ENCODE measurements around the gene ELOVL5.

ELOVL5 gene

DNA sequence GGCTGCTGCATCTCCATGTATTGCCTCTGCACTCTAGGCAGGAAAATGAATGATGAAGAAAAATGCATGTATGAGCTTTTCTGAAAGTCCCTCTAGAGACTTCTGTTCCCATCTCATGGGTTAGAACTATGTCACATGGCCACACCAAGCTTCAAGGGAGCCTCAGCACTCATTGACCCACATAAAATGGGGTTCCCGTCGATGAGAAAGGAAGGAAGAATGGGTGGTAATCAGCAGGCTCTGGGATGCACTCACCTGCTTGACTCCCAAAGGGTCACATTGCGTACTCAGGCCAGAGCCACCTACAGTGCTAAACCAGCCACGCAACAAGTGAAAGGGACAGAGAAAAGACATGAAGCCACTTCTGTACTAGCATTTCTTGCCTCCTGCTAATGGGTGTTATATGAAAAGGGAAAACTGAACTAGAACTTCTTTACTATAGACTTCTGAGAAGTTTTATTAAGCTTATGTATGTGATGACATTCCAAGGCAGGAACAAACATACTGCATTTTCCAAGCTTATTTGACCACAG is 104.3 kb downstream of the ELOVL5 start:
- no peak for DNase-seq

DNA sequence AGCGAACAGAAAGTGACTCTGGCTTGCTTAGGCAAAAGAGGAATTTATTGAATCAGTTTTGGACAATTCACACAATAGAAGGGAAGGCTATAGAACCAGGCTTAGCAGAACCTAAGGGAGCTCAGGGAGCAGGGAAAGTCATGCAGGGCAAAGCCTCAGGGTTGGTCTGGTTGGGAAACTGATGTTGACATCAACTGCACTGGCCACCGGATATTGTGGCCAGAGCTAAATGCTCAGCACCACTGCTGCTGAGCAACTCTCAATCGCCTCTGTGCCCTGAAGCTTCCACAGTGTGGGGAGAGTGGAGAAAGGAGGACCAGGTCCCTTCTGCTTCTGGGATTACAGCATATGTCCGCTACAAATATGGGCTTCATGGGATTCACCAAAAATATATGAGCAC is 106.8 kb downstream of the ELOVL5 start:
- DNase-seq, result peak in 1 of 56 donors; percentile 4

DNA sequence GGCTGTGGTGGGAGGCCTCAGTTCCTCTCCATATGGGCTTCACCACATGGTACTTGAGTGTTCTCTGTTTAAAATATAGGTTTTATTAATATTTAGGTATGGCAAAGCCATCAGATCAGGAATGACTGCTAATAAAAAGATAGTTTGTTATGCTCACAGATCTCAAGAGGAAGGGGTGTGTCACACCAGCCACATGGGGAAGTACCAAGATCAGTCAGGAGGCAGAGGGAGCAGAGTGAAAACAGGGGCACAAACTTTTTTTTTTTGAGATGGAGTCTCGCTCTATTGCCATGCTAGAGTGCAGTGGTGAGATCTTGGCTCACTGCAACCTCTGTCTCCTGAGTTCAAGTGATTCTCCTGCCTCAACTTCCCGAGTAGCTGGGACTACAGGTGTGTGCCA is 108.0 kb downstream of the ELOVL5 start:
- DNase-seq, result no peak

DNA sequence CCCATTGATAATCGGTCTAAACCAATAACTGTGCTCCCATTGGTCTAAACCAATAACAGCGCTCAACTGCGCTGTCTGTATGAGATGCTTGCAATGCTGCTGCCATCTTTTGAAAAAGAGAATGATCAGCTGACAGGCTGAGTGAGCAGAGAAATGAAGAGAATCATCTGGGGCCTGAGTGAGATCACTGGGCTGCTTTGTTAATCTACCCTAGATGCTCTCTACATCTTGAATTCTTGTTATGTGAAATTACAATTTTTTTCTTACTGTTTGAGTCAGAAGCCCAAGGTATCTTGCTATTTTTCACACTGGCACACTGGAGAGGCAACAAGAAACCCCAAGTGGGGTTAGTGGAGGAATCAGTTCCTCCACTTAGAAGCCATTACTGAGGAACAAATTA is 108.6 kb downstream of the ELOVL5 start:
- no peak for DNase-seq

DNA sequence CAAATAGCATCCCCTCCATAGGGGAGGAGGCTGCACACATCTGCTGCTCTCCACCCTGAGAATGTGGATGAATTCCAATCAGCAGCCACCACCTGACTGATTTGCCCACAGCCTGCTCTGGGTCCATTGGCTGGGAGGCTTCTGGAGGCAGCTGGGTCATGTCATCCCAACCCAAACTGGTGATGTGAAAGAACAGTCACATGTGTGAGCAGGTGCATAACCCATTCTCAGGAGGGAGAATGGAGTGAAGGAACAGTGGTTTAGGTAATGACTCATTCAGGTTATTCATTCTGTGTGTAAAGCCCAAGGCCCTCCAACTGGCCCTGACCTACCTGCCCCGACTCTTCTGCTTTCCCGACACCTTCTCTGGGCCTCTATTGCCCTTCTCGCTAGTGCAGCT is 109.2 kb downstream of the ELOVL5 start:
- DNase-seq, result no peak

DNA sequence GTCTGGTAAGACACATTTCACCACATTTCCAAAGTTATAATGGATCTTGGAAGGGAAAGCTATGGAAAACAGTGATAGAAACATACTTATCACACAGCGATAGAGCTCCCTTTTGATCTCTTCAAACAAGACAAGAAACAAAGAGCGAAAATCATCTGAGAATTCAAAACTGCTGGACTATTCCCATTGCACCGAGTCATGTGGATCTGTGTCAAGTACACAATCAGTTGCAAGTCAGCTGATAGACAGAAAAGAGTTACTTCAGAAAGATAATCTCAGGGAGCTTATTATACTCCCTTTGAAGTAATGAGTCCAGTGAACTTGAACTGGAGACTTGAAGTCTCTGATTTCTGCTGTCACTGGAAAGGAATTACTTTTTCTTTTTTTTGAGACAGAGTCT is 110.4 kb downstream of the ELOVL5 start:
- no peak for DNase-seq

DNA sequence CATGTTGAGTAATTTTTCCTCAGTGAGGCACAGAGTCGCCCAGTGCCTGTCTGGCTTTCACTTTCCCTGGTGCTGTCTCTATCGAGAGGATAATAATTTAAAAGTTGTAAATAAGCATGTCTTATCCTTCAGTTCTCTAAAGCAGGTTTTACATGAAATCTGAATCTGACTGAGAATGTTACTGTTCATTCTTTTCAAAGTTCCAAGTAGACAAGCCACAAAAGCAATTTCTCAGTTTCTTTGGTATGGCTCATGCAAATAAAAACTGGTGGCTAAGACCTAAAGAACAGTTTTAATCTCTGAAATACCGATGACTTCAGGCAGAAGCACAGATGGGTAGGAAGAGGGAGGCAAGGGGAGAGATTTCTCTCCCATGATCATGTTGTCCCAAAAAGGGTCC is 112.5 kb downstream of the ELOVL5 start:
- no peak for DNase-seq

DNA sequence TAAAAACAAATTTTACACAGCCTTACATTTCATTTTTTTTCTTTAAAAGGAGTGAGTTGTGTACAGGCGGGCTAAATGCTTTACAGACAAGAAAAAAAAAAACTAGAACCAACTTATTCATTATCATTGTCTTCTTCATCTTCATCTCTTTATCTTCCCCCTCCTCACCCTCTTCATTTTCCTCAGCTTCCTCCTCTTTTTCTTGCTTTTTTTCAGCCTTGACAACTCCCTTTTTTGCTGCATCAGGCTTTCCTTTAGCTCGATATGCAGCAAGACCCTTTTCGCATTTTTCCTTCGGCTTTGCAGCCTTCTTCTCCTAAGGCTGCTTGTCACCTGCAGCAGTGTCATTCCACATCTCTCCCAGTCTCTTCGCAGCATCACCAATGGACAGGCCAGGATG is 113.2 kb downstream of the ELOVL5 start:
- no peak for DNase-seq

DNA sequence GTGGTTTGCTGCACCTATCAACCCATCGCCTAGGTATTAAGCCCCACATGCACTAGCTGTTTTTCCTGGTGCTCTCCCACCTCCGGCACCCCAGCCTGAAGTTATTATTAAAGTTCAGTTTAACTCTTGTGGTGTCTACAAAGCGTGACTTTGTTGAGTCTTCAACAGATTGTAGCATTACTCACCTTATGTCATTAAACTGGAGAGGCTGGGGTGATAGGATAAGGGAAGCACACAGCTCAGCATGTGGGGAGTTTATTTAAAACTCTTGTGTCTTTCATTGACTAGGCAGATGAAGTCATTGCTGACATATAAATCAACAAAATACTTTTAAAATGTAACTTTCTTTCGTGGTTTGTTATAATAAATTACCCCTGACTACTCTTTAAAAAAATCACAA is 115.4 kb downstream of the ELOVL5 start:
- no peak for DNase-seq

DNA sequence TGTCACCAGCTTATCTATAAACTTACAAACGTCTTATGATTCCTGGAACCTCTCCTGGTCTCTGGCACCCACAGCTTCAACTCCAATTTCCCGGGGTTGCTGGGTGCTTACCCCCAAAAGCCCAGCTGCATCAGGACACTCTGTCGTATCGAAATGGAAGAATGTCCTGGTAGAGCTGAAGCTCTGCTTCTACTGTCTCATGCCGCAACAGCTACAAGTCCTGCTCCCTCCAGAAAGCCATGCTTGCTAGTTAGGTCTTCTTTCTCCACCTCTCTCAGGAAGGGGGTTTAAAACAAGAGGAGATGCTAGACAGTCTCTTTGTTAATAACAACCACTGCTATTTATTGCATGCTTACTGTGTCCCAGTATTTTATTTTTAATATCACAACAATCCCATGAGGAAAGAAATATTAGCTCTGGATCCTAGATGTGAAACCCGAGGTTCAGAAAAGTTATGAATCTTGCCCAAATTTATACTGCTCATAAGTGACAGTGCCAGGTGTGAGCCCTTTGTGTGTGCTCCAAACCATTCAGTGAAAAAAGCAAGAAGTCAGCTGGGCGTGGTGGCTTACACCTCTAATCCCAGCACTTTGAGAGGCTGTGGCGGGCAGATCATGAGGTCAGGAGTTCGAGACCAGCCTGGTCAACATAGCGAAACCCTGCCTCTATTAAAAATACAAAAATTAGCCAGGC is 117.8 kb downstream of the ELOVL5 start:
- DNase-seq, result no peak

DNA sequence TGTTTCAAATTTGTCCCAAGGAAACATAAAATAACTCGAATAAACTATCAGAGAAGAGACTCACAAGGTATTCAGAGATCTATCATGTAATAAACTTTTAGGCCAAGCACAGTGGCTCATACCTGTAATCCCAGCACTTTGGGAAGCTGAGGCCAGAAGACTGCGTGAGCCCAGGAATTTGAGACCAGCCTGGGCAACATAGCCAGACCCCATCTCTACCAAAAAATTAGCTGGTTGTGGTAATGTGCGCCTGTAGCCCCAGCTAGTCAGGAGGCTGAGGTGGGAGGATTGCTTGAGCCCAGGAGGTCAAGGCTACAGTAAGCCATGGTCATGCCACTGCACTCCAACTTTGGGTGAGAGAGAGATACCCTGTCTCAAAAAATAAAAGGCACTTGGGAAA is 120.9 kb downstream of the ELOVL5 start:
- DNase-seq, result no peak

DNA sequence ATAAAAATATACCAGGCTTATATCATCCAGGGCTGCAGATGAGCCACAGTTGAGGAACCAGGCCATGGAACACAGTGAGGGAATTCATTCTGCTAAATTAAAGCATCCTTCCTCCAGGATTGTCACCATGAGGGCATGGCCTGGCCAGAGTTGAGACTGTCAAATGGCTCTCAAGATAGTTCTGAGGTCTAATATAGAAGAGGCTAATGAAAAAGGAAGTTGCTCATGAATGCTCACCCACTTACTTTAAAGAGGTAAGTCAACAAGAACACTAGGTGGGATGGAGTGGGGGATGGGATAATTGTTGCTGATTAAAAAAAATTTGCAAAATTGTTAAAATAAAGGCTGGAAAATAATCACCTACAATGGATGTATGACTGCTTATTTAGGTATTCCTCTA is 128.1 kb downstream of the ELOVL5 start:
- no peak for DNase-seq
